AG04450 (cell line): Measurements from ENCODE around the gene IQGAP1. TPM values are rescaled to one million over a fixed set of nuclear protein-coding genes. Genes with fewer than 3 reads are reported as not detected.

Experiments used
- CTCF ChIA-PET: fragments of 300-600, 350-600 bp; formaldehyde crosslinking; extraction: SDS; loops from one replicate; lab custom pipeline; 2022; ENCODE audit warnings: antibody characterized with exemption, inconsistent platforms; lab: Charles Lee
- POLR2A ChIA-PET: fragments of 350-600 bp; formaldehyde crosslinking; extraction: SDS; loops from one replicate; lab custom pipeline; 2021; ENCODE audit warnings: antibody characterized with exemption, inconsistent platforms; lab: Yijun Ruan, JAX
- DNase-seq: peaks from one replicate; pipeline ENCODE4 v3.0.0-alpha.2; 2011; ENCODE audit warnings: low read depth, low spot score
- H3K27ac ChIP-seq: one replicate; pipeline ENCODE4 v1.5.1; 2012; ENCODE audit warnings: low read depth, low read length, control low read depth
- H3K27me3 ChIP-seq: one replicate; pipeline ENCODE4 v1.6.0; 2012; ENCODE audit warnings: low read length; ENCODE audit not compliant: control insufficient read depth, insufficient read depth
- H3K4me3 ChIP-seq: 2 replicates; pipeline ENCODE4 v1.5.1; 2011; ENCODE audit warnings: mild to moderate bottlenecking, low read depth, low read length, control low read depth
- H3K9me3 ChIP-seq: 2 replicates; pipeline ENCODE4 v1.5.1; 2012; ENCODE audit warnings: low read length; ENCODE audit not compliant: control insufficient read depth, insufficient read depth
- polyA plus RNA-seq: library from polyadenylated mRNA; depleted of rRNA; stranded (reverse); fragments of >200 nt; gene quantifications from 2 replicates; pipeline ENCODE4 v1.2.3, GENCODE V29; 2011
- TF ChIP-seq, protein P1 (sequence below): IDR thresholded peaks from 2 replicates; pipeline ENCODE4 v1.5.1; 2011; ENCODE audit warnings: low read depth, low read length, control low read depth, inconsistent platforms

The IQGAP1 gene
- polyA plus RNA-seq, 1 experiment = 170 TPM

DNA sequence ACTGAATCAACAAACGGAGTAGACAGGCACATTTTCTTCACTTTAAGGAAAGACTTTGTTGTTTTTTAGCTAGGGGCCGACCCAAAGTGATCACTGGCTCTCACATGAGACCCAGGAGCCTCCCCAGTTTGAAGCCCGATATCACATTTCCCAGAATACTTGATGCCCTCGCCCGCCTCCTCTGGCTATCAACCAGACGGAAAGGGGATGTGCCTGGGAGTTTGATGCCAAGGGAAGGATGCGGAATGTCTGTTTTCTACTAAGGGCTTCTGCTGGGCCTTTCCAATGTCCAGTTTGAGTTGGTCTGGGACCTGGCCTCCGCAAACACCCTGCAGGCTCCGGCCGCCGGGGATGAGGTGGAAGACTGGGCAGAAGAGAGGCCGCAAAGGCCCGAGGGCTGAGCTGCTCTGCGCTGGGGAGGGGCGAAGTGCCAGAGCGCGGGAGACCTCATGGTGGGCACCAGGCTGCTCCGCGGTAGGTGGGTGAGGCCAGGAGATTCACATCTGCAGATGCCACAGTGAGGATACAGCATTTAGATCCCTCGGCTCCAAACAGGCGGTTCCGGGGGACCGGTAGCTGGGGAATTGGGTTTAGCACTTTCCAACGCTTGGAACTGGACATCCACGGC, 36.4 kb upstream of the IQGAP1 start:
- CTCF ChIA-PET = interaction anchor here (1.4 kb wide), 1 partner anchor 32 kb away, joined by 6 read pairs; no protein-coding TSS in a partner anchor

DNA sequence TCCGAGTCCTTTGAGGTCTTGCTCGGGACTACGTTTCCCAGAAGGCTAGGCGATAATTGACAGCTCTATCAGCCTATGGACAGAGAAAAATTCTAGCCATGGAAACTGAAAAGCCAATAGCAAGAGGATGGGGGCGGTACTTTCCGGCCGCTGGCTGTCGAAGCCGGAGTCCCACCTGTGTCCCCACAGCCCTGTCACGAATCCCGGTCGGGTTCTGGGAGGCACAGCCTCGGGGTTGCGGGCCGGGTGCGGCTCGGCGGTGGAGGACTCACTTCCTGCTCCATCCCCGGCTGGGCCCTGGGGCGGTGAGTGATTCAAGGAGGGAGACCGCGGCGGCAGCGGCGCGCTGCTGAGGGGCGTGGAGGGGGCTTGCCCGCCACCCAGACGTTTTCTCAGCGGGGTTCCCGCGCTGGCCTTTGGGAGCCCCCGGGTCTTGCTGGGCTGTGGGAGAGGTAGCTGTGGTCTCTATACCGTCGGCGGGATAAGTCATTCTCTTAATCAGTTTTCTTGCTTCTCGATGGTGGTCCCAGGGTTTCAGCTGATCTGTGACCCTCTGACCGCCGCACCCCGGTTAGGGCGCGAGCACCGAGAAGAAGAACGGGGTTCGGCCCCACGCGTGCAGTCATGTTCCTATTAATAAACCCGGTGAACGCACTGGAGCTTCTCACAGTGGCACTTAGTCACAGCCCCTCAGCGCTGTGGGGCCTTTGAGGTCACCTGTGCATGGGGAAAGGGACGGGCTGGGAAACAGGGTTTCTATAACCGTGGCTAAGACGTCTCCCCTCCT, 35.7 kb upstream of the IQGAP1 start, which contains the start of gene ZNF774:
ZNF774 (plus strand) TSS at position 178 of the 787 bp plus-strand sequence. CDS start 2,377 bp downstream, outside the sequence.
- ChIA-PET CTCF (interaction anchor here (1.4 kb wide), 1 partner anchor 33 kb away, joined by 6 read pairs; no protein-coding TSS in a partner anchor), POLR2A (no interaction called here)
- TF ChIP-seq, protein P1, sequence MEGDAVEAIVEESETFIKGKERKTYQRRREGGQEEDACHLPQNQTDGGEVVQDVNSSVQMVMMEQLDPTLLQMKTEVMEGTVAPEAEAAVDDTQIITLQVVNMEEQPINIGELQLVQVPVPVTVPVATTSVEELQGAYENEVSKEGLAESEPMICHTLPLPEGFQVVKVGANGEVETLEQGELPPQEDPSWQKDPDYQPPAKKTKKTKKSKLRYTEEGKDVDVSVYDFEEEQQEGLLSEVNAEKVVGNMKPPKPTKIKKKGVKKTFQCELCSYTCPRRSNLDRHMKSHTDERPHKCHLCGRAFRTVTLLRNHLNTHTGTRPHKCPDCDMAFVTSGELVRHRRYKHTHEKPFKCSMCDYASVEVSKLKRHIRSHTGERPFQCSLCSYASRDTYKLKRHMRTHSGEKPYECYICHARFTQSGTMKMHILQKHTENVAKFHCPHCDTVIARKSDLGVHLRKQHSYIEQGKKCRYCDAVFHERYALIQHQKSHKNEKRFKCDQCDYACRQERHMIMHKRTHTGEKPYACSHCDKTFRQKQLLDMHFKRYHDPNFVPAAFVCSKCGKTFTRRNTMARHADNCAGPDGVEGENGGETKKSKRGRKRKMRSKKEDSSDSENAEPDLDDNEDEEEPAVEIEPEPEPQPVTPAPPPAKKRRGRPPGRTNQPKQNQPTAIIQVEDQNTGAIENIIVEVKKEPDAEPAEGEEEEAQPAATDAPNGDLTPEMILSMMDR = no peak
- Histone ChIP-seq H3K27me3 (no peaks in the 10 kb centered on the region), H3K4me3 (peak within 1 kb of the TSS; percentile 91), H3K27ac (no peak within 1 kb of the TSS), H3K9me3 (peaks cover 2% of the 10 kb centered on the region; the same call in 1 of the 2 replicates)
- DNase-seq = peak; percentile 88

More for the DNA sequence above, 36.4 kb upstream of the IQGAP1 start:
- Histone ChIP-seq H3K27me3 (no peaks in the 10 kb centered on the region), H3K4me3 (peak overlapping the region; percentile 91), H3K9me3 (peaks cover 2% of the 10 kb centered on the region; the same call in 1 of the 2 replicates), H3K27ac (no peak overlapping the region)
- TF ChIP-seq, protein P1 = no peak
- no peak for DNase-seq
- POLR2A ChIA-PET = no interaction called here

DNA sequence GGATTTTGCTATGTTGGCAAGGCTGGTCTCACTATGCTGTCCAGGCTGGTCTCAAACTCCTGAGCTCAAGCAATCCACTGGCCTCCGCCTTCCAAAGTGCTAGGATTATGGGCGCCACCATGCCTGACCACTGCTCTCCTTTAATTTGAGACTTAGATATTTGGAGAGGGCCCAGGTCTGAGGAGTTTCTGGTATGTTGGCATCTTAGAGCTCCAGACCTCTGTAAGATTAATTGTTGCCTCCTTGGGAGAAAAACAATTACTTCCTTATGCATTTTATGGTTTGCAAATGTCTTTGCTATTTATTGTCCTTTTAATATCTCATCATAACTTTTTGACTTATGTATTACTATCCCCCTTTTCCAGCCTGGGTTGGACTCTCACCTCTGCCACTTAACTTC, 33.1 kb upstream of the IQGAP1 start:
- Histone ChIP-seq H3K4me3 (no peak overlapping the region), H3K9me3 (no peaks in the 10 kb centered on the region), H3K27ac (no peak overlapping the region), H3K27me3 (no peaks in the 10 kb centered on the region)
- DNase-seq = no peak
- TF ChIP-seq, protein P1 = no peak
- ChIA-PET CTCF (no interaction called here), POLR2A (no interaction called here)

DNA sequence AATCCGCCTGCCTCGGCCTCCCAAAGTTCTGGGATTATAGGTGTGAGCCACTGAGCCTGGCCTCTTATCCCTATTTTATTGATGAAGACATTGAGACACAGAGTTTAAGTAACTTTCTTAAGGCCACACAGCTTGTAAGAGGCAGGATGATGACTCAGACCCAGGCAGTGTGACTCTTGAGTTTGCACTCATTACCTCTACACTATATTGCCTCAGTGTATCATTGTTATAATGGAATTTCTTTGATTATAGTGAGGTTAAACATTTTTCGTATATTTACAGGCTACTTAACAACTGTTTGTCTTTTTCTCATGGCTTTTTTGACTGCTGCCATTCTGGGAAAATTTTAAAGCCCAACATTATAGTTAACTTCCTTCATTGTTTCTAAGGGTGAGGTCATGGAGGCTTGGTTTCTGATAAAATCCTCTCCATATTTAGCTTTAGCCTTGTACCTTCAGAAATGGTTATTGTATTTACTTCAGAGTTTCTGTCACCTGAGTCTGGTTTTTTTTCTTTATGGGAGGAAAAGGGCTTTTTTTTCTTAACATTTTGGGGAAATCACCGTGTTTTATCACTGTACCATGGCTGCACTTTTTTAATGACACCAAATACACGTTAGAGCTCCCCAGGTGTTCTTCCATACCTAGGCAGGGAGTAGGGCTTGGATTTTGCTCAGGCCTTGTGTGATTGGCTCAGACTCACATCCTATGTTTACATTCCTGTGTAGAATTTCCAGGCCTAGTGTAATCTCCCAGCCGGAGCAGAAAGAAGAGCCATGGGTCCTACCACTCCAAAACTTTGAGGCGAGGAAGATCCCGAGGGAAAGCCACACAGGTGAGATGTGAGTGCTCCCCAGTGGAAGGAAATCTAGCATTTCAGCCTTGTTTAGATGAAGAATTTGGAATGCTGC, 29.7 kb upstream of the IQGAP1 start:
- TF ChIP-seq, protein P1 = no peak
- no peaks in the 10 kb centered on the region for H3K27me3 ChIP-seq
- H3K4me3 ChIP-seq = no peak overlapping the region
- POLR2A ChIA-PET = no interaction called here
- no peaks in the 10 kb centered on the region for H3K9me3 ChIP-seq
- H3K27ac ChIP-seq = no peak overlapping the region
- CTCF ChIA-PET = interaction anchor here (0.8 kb wide), 1 partner anchor 39 kb away, joined by 3 read pairs; no protein-coding TSS in a partner anchor
- DNase-seq = no peak
